Epidermal melanocyte (primary cell): ENCODE results near the gene ILDR2.
"Not testable (repeated sequence)": the region's sequence is repeated elsewhere in the genome, so short reads cannot be mapped to it uniquely, and the experiment has no call there.

ENCODE experiments used
- DNase-seq: peaks from one replicate; pipeline ENCODE4 v3.0.0; 2011; ENCODE audit warnings: low spot score; ENCODE audit not compliant: insufficient read length

The ILDR2 gene

GRCh38 chr1:166889776-166890175, 85.6 kb downstream of the ILDR2 start:
- DNase-seq, result no peak

- no peak for DNase-seq
Measured at GRCh38 chr1:166888373-166889111, 86.8 kb downstream of the ILDR2 start.

- DNase-seq, result no peak
Measured at GRCh38 chr1:166884971-166885370, 90.4 kb downstream of the ILDR2 start.

GRCh38 chr1:166884040-166884642, 91.2 kb downstream of the ILDR2 start:
- no peak for DNase-seq

DNA sequence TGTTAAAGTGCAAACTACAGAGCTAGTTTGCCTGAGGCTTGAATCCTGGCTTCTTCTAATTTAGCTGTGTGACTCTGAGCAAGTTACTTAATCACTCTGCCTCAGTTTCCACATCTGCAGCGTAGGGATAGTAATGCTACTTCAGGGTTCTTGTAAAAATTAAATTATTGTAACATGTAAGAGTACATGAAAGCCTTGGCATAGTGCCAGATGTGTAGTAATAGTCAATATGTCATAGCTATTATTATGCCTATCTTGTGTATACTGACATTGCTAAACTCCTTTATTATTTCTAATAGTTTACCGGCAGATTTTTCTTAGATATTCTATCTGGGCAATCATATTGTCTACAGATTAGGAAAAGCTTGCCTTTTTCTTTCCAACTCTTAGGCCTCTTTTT, 92.4 kb downstream of the ILDR2 start:
- DNase-seq, result no peak

- DNase-seq, result not testable (repeated sequence)
Measured at GRCh38 chr1:166878173-166878917, 97.0 kb downstream of the ILDR2 start.

DNA sequence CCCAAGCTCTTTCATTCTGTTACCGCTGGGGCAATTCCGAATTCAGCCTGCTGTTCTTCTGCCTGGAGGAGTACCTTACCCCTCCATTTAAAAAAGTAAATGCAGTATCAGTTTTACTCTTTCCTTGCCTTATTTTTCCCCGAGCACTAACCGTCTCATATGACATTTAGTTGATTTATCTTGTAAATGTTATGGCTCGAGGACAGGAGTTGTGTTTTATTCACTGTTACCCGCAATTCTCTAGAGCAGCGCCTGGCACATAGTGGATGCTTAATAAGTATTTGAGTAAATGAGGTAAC, 98.9 kb downstream of the ILDR2 start:
- DNase-seq, result no peak

- DNase-seq, result peak; percentile 81
Measured at GRCh38 chr1:166875734-166876539, 99.4 kb downstream of the ILDR2 start, which contains the start of gene TADA1. TSS of gene TADA1 (minus strand) at chr1:166876264. CDS start at chr1:166876233, 31 bp downstream.

DNA sequence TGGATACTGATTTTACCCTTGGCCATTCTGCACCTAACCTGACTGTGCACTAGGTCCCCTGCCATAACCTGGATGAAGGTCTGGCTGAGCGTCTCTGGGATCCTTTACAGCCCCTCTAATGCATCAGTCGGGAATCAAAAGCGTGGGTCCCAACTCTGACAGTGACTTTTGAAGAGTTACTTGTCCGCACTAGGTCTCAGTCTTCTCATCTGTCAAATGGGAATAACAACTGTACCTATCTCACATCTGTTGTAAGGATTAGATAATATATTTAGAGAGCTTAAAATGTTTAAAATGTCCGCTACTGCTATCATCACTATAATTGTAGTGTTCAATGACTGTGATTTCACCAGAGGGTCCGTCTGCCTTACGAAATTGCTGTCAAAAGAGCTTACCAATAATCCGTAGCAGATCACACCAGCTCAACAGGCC, 100.0 kb downstream of the ILDR2 start:
- no peak for DNase-seq

GRCh38 chr1:166874464-166874863, 100.9 kb downstream of the ILDR2 start:
- DNase-seq, result no peak

DNA sequence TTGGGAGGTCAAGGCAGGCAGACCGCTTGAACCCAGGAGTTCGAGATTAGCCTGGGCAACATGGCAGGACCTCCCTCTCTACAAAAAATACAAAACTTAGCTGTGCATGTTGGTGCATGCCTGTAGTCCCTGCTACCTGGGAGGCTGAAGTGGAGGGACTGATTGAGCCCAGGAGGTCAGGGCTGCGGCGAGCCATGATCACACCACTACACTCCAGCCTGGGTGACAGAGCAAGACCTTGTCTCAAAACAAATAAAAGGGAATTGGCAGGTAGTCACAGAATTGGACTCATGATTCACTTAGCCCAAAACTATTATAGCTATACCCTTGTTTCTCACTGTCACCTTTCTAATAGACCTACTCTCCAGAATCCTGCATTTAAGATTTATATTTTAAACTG, 104.8 kb downstream of the ILDR2 start:
- DNase-seq, result no peak

DNA sequence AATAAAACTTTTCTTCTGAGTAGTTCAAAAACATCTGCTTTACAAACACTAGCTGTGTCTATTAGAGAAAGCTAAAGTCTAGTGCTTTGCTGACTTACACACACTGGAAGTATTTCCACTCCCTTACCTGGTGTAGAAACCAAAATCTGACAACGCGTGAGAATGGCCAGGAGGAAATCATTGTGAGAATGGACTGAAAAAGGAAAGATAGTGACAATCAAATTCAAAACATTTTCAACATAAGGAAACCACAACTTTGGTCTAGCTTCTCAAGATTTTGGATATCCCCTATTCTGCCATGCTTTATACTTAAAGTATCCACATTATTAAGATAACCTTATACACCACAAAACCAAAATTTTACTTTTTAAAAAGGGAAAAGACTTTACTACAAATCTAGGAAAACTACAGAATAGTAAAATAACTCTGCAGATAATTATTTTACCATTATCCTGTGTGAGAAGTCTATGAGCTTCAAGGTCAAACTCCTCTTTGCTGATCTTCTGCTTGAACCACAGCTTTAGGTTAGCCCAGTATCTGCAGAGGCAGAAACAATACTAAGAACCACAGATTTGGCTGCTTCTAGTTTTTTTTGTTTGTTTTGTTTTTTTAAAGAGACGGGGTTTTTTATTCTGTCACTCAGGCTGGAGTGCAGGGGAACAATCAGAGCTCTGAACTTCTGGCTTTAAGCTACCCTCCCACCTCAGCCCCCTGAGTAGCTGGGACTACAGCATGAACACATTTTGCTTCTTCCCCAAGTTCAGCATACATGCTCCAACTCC, 105.8 kb downstream of the ILDR2 start:
- DNase-seq, result no peak

DNA sequence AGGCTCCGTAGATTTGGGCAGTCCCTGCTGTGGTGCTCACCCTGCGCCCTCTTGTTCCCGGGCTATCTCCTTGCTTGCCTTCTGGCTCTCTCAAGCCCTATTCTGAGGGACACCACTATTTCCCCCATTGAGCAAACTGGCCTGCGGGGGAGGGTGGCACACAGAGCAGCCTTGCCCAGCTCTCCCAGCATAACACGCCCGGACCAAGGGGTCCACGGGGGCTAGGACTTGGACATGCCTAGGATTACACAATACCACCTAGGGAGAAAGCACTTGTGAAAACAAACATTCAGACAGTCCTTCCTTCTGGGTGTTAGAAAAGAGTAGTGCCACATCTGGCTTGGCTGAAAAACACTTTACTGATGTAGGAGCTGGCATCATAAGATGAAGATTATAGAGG, 106.7 kb downstream of the ILDR2 start:
- DNase-seq, result no peak

- DNase-seq, result no peak
Measured at GRCh38 chr1:166865926-166866325, 109.4 kb downstream of the ILDR2 start.

- no peak for DNase-seq
Measured at GRCh38 chr1:166859597-166859996, 115.7 kb downstream of the ILDR2 start.

DNA sequence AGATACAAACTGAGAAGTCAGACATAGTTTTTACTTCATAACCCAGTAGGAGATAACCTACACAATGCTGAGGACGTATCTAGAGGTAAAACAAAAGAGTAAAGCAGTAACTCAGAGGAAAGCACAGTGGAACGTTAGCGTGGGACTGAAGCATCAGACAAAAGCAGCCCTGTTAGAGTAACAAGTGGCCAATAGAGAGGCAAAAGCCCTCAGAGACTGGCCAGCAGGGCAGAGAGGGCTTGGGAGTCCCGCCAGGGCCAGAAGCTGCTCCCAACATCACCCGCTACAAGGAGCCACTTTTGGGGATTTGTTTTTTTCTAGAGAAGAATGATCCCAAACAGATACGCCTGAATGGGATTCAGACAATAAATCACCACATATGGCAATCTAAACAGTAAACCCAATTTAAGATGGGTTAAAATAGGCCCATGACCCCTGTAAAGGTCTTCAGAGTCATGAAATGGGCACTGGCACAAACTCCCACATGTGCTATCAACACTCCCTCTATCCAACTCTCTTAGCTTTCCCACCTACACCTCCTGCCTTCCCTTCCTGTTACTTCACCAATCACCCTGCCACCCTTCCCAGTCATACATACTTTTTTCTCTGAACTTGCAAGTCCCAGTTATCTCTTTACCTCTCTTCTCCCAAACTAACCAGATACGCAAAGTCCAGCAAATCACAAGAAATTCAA, 116.5 kb downstream of the ILDR2 start:
- no peak for DNase-seq
